ENCODE results near the gene ZSCAN18.

ZSCAN18 gene

DNA sequence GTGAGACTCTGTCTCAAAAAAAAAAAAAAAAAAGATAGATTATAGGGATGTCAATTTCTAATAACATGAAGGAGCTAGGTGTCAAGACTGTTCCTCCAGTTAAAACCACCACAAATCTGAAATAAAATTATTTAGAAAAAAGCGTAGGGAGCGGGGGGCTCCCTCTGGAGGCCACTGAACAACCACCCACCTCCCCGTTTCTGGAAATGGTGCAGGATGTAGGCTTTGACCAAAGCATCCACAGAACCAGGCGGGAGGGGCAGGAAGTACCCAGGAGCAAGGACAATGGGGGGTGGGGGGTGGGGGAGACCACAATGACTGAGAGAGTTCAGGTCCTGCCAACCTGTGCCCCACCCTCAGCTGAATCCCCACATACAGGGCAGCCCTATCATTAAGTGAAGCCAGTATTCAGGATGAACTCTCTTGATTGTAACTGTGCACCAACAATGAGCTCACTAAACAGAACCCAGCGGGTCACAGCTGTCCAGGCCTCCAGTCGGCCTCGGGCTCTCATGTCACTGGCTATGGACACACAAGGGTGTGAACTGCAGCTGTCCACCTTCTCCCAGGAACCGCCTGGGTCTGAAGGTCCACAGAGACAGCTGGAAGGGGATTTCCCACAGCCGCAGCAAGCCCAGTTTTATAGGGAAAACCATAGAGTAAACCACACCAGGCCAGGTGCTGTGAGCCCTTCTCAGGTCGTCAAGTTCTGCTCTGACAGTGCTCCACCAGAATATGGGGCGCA, 6.6 kb downstream of the ZSCAN18 start:
- H3K27ac ChIP-seq: no peak overlapping the region
- DNase-seq: no peak
- no peaks in the 10 kb centered on the region for H3K9me3 ChIP-seq (ENCODE audit: severe bottlenecking)
- H3K27me3 ChIP-seq (ENCODE audit: insufficient read depth, low read depth, severe bottlenecking): no peaks in the 10 kb centered on the region
- peaks cover 5% of the 10 kb centered on the region for H3K36me3 ChIP-seq
- no peak overlapping the region for H3K4me3 ChIP-seq (ENCODE audit: low read depth, low read length)
- TF ChIP-seq CTCF (IDR thresholded peaks at IDR 0.05; ENCODE audit: low read depth, low read length): no peak

DNA sequence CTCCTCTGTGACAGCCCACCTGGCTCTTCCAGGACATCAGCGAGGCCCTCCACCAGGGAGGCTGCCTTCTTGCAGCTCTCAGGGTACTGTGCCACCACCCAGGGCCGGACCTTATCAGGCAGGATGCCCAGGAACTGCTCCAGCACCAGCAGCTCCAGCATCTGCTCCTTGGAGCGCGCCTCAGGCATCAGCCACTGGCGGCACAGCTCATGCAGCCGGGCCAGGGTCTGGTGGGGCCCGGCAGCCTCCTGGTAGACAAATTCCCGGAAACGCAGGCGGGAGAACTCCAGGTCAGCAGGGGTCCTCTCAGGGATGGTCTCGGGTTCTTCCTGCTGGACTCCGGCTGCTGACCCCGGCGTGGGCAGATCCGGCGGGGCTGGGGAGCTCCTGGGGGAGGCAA, 8.2 kb downstream of the ZSCAN18 start:
- Histone ChIP-seq H3K27ac (no peak overlapping the region), H3K9me3 (ENCODE audit: severe bottlenecking) (no peaks in the 10 kb centered on the region), H3K27me3 (ENCODE audit: insufficient read depth, low read depth, severe bottlenecking) (no peaks in the 10 kb centered on the region), H3K4me3 (ENCODE audit: low read depth, low read length) (no peak overlapping the region), H3K36me3 (peaks cover 18% of the 10 kb centered on the region)
- no peak for DNase-seq
- TF ChIP-seq CTCF (IDR thresholded peaks at IDR 0.05; ENCODE audit: low read depth, low read length): no peak

DNA sequence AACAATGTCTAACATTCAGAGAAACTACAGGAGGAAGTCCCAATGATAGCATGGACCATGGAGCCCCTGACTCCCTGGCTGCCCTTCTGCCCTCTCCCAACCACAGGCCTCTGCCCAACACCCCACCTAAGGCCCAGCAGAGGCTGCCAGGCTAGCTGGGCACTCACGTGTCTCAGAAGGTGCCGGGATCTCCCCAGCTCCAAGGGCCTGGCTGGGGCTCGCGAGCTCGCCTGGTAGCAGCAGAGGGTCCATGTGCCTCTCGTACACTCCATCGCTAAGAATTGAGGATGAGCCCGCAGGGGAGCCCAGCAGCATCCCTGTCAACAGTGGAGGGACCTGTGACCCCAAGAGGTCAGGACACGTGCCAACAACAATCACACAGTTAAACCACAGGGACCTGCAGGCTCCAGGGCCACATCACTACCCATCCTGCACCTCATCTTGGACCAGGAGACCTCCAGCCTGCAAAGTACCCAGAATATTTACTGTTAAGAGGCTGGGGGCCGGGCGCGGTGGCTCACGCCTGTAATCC, 9.4 kb downstream of the ZSCAN18 start:
- Histone ChIP-seq H3K27ac (no peak overlapping the region), H3K9me3 (ENCODE audit: severe bottlenecking) (no peaks in the 10 kb centered on the region), H3K36me3 (peaks cover 29% of the 10 kb centered on the region), H3K4me3 (ENCODE audit: low read depth, low read length) (no peak overlapping the region), H3K27me3 (ENCODE audit: insufficient read depth, low read depth, severe bottlenecking) (no peaks in the 10 kb centered on the region)
- no peak for DNase-seq
- TF ChIP-seq CTCF (IDR thresholded peaks at IDR 0.05; ENCODE audit: low read depth, low read length): no peak

- no peak for DNase-seq
- Histone ChIP-seq H3K27ac (no peak overlapping the region), H3K27me3 (ENCODE audit: insufficient read depth, low read depth, severe bottlenecking) (no peaks in the 10 kb centered on the region), H3K9me3 (ENCODE audit: severe bottlenecking) (no peaks in the 10 kb centered on the region), H3K36me3 (peaks cover 31% of the 10 kb centered on the region), H3K4me3 (ENCODE audit: low read depth, low read length) (no peak overlapping the region)
- no peak for TF ChIP-seq CTCF (IDR thresholded peaks at IDR 0.05; ENCODE audit: low read depth, low read length)
Measured at GRCh38 chr19:58086825-58087710, 11.0 kb downstream of the ZSCAN18 start.

GRCh38 chr19:58085348-58085875, 12.6 kb downstream of the ZSCAN18 start:
- Histone ChIP-seq H3K27ac (no peak overlapping the region), H3K4me3 (ENCODE audit: low read depth, low read length) (no peak overlapping the region), H3K9me3 (ENCODE audit: severe bottlenecking) (no peaks in the 10 kb centered on the region), H3K36me3 (peaks cover 31% of the 10 kb centered on the region), H3K27me3 (ENCODE audit: insufficient read depth, low read depth, severe bottlenecking) (no peaks in the 10 kb centered on the region)
- no peak for TF ChIP-seq CTCF (IDR thresholded peaks at IDR 0.05; ENCODE audit: low read depth, low read length)
- no peak for DNase-seq

Data from WERI-Rb-1 (cell line).